H1 (cell line): ENCODE results near the gene MYOM3. TPM values are rescaled to one million over a fixed set of nuclear protein-coding genes. Genes with fewer than 3 reads are reported as not detected.

Source experiments
- CTCF ChIA-PET: fragments of 300-600 bp; sonication (Branson Sonifier 250); formaldehyde crosslinking; loops from one replicate; lab custom pipeline; 2021; ENCODE audit not compliant: partially characterized antibody; lab: Charles Lee
- POLR2A ChIA-PET: fragments of 300-600 bp; sonication (Branson Sonifier 250); formaldehyde crosslinking; loops from one replicate; lab custom pipeline; 2021; ENCODE audit warnings: inconsistent platforms; ENCODE audit not compliant: partially characterized antibody; lab: Charles Lee
- DNase-seq, 2 experiments: peaks; one replicate each; pipeline versions ENCODE4 v3.0.0 to v3.0.0-alpha.2; 2010 to 2022; ENCODE audit warnings: low spot score in 2 of 2, low read depth in 1 of 2, mixed read lengths in 1 of 2
- FAIRE-seq: peaks from 2 replicates; lab custom pipeline; 2011; peaks lifted over from hg19 to GRCh38; lab: Jason Lieb, UNC
- H2AFZ ChIP-seq: 2 replicates; pipeline ENCODE4 v1.8.1; 2012; ENCODE audit warnings: low read length, inconsistent platforms
- H2AK5ac ChIP-seq: 2 replicates; pipeline ENCODE4 v1.6.1; 2013; ENCODE audit warnings: low read depth, low read length
- H2BK120ac ChIP-seq: replicated peaks from 2 replicates; pipeline ENCODE3; 2013; ENCODE audit warnings: low read depth, low read length, inconsistent platforms
- H2BK12ac ChIP-seq: 2 replicates; pipeline ENCODE4 v1.6.1; 2013; ENCODE audit warnings: low read depth, low read length
- H2BK15ac ChIP-seq: 2 replicates; pipeline ENCODE4 v1.6.1; 2013; ENCODE audit warnings: low read length
- H2BK20ac ChIP-seq: 2 replicates; pipeline ENCODE4 v1.6.1; 2013; ENCODE audit warnings: low read length
- H2BK5ac ChIP-seq: 2 replicates; pipeline ENCODE4 v1.6.1; 2013; ENCODE audit warnings: low read depth, low read length
- H3K14ac ChIP-seq: 2 replicates; pipeline ENCODE4 v1.6.1; 2013; ENCODE audit warnings: inconsistent platforms; ENCODE audit not compliant: insufficient read length
- H3K18ac ChIP-seq: 2 replicates; pipeline ENCODE4 v1.6.1; 2013; ENCODE audit warnings: low read length; ENCODE audit errors: extremely low read depth
- H3K23ac ChIP-seq: 2 replicates; pipeline ENCODE4 v1.6.1; 2013; ENCODE audit warnings: inconsistent platforms; ENCODE audit not compliant: insufficient read length
- H3K23me2 ChIP-seq: 2 replicates; pipeline ENCODE4 v1.6.1; 2013; ENCODE audit warnings: low read depth, low read length
- H3K27ac ChIP-seq: 2 replicates; pipeline ENCODE4 v1.6.1; 2011; ENCODE audit warnings: low read depth, low read length, inconsistent platforms
- H3K27me3 ChIP-seq, 4 experiments: replicated peaks in 1 of 4; 1 replicate in 1 of 4; 2 replicates in 3 of 4; pipeline versions ENCODE4 v1.6.1 to v1.8.1; 2011 to 2013; ENCODE audit warnings: low read length in 3 of 4, mild to moderate bottlenecking in 3 of 4, inconsistent platforms in 2 of 4, mixed read lengths in 2 of 4, moderate library complexity in 1 of 4; ENCODE audit not compliant: control insufficient read depth in 3 of 4, insufficient read depth in 3 of 4; ENCODE audit errors: extremely low read depth in 1 of 4
- H3K36me3 ChIP-seq, 4 experiments: 2 replicates each; pipeline versions ENCODE4 v1.6.1 to v1.8.1; 2011 to 2013; ENCODE audit warnings: mild to moderate bottlenecking in 4 of 4, low read length in 3 of 4, moderate library complexity in 2 of 4, control low read depth in 1 of 4, inconsistent platforms in 1 of 4; ENCODE audit not compliant: insufficient read depth in 4 of 4, control insufficient read depth in 2 of 4
- H3K4ac ChIP-seq: replicated peaks from 2 replicates; pipeline ENCODE3; 2013; ENCODE audit warnings: low read length, low read depth, mixed read lengths, inconsistent platforms; ENCODE audit not compliant: insufficient read length
- H3K4me1 ChIP-seq, 4 experiments: replicated peaks in 1 of 4; 1 replicate in 1 of 4; 2 replicates in 3 of 4; pipeline versions ENCODE4 v1.6.1 to v1.8.1; 2011 to 2013; ENCODE audit warnings: low read length in 3 of 4, inconsistent platforms in 2 of 4, mixed read lengths in 1 of 4; ENCODE audit not compliant: insufficient read depth in 4 of 4, control insufficient read depth in 3 of 4
- H3K4me2 ChIP-seq, 2 experiments: 2 replicates each; pipeline versions ENCODE4 v1.6.1 to v1.8.1; 2011 to 2013; ENCODE audit warnings: low read depth in 2 of 2, low read length in 2 of 2, control low read depth in 1 of 2, inconsistent platforms in 1 of 2, mild to moderate bottlenecking in 1 of 2; ENCODE audit not compliant: insufficient read depth in 1 of 2
- H3K4me3 ChIP-seq, 4 experiments: fragments of 200-600, 300-600 bp in 1 of 4; sonication (generic), shearing (Covaris generic), sonication (Bioruptor Twin) in 1 of 4; 2 replicates each; pipeline versions ENCODE4 v1.5.1 to v1.8.1; 2011 to 2016; ENCODE audit warnings: low read length in 4 of 4, low read depth in 3 of 4, control low read depth in 2 of 4, inconsistent platforms in 2 of 4, mild to moderate bottlenecking in 2 of 4, mixed read lengths in 1 of 4, moderate library complexity in 1 of 4; ENCODE audit not compliant: insufficient read depth in 2 of 4; ENCODE audit errors: extremely low read depth in 1 of 4
- H3K56ac ChIP-seq: replicated peaks from 2 replicates; pipeline ENCODE3; 2013; ENCODE audit warnings: low read depth, mild to moderate bottlenecking, mixed read lengths, low read length, inconsistent platforms; ENCODE audit not compliant: insufficient read length
- H3K79me1 ChIP-seq: 2 replicates; pipeline ENCODE4 v1.6.1; 2013; ENCODE audit warnings: low read depth, low read length, control low read depth
- H3K79me2 ChIP-seq, 2 experiments: 2 replicates each; pipeline versions ENCODE4 v1.6.1 to v1.8.1; 2012 to 2013; ENCODE audit warnings: low read length in 2 of 2, mild to moderate bottlenecking in 2 of 2, inconsistent platforms in 1 of 2; ENCODE audit not compliant: insufficient read depth in 2 of 2, control insufficient read depth in 1 of 2
- H3K9ac ChIP-seq, 4 experiments: replicated peaks in 1 of 4; 1 replicate in 1 of 4; 2 replicates in 3 of 4; pipeline versions ENCODE4 v1.6.1 to v1.8.1; 2011 to 2013; ENCODE audit warnings: low read depth in 3 of 4, low read length in 3 of 4, control low read depth in 2 of 4, mild to moderate bottlenecking in 2 of 4, moderate library complexity in 2 of 4, inconsistent platforms in 1 of 4; ENCODE audit errors: extremely low read depth in 1 of 4
- H3K9me3 ChIP-seq, 2 experiments: 2 replicates each; pipeline versions ENCODE4 v1.6.1 to v1.8.1; 2012 to 2013; ENCODE audit warnings: mild to moderate bottlenecking in 2 of 2, moderate library complexity in 2 of 2, control low read depth in 1 of 2, inconsistent platforms in 1 of 2, low read depth in 1 of 2, low read length in 1 of 2, mixed read lengths in 1 of 2; ENCODE audit not compliant: insufficient read depth in 2 of 2
- H4K20me1 ChIP-seq, 2 experiments: replicated peaks in 1 of 2; 2 replicates each; pipeline versions ENCODE3 to v1.8.1; 2011 to 2013; ENCODE audit warnings: inconsistent platforms in 2 of 2, low read length in 2 of 2, mild to moderate bottlenecking in 1 of 2; ENCODE audit not compliant: insufficient read depth in 2 of 2, control insufficient read depth in 1 of 2
- H4K5ac ChIP-seq: 2 replicates; pipeline ENCODE4 v1.6.1; 2013; ENCODE audit warnings: low read length, low read depth, mixed read lengths, inconsistent platforms; ENCODE audit not compliant: insufficient read length
- H4K8ac ChIP-seq: 2 replicates; pipeline ENCODE4 v1.8.0; 2013; ENCODE audit warnings: mild to moderate bottlenecking, moderate library complexity, low read length, inconsistent platforms; ENCODE audit not compliant: insufficient read depth; ENCODE audit errors: extremely low read depth
- H4K91ac ChIP-seq: replicated peaks from 2 replicates; pipeline ENCODE3; 2013; ENCODE audit warnings: low read length, mixed read lengths, inconsistent platforms; ENCODE audit not compliant: insufficient read length
- CHD2 ChIP-seq: IDR thresholded peaks from 2 replicates; pipeline ENCODE4 v1.6.1; 2012; ENCODE audit warnings: low read length, improper control_type of control experiment
- WGBS, 2 experiments: shearing (Covaris generic) in 1 of 2; methylation state at CpG; one replicate each; pipeline versions ENCODE4 v1.1.6 to v1.1.7; 2013 to 2015; ENCODE audit warnings: low lambda C conversion rate in 2 of 2, mixed read lengths in 2 of 2, inconsistent platforms in 1 of 2, low coverage in 1 of 2, missing lambda C conversion rate in 1 of 2; ENCODE audit not compliant: insufficient replicate concordance in 2 of 2, insufficient coverage in 1 of 2, insufficient read length in 1 of 2; ENCODE audit errors: extremely low coverage in 1 of 2, missing lambda C conversion rate in 1 of 2; 5-methylcytosine and 5-hydroxymethylcytosine counted together
- polyA plus RNA-seq, 7 experiments: library from polyadenylated mRNA; depleted of rRNA in 3 of 7; stranded (reverse) in 5 of 7; unstranded in 2 of 7; fragments of >200 nt in 5 of 7; fragments of 200-250 nt in 2 of 7; gene quantifications; 1 replicate in 5 of 7; 2 replicates in 1 of 7; 4 replicates in 1 of 7; pipeline versions ENCODE4 v1.2.1 to v1.2.3, GENCODE V29; 2011 to 2013; ENCODE audit warnings: missing spikeins in 2 of 7, mixed read lengths in 2 of 7
- total RNA-seq: library from RNA; stranded (reverse); fragmentation: NEBNext Ultra II Directional; extraction: Animal tissue kit (Norgen Biotek cat#: 25700); gene quantifications from 2 replicates; pipeline ENCODE4 v1.2.1, GENCODE V29; 2021

Gene MYOM3
- total and polyA plus RNA-seq, 2 of the 8 experiments (the other 6 are each of a cell fraction or from before 2014, with no cell fraction given) = 0.08 to 0.09 TPM

DNA sequence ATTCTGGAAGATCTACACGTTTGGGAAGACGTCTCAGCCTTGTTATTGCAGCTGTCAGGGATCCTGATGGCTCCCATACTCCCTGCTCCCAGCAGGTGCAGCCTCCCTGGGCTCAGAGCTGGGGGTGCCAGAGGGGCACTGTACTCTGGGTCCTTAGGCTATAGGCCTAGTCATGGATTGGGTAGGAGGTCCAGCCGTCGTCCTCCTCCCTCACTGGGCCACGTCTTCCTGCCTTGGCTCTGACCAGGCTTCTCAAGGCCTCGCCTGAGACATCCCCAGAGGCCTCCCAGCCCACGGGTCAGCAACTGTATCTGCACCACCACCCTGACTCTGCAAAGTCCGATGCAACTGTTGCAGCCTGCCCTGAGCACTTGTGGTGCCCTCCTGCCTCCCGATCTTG is 18.2 kb downstream of the MYOM3 start:
- Histone ChIP-seq H3K4ac (no peak overlapping the region), H3K27me3 (no peaks in the 10 kb centered on the region), H3K4me3 (no peak overlapping the region), H3K14ac (no peak overlapping the region), H3K4me1 (peaks cover 0 to 6% (median 2%) of the 10 kb centered on the region in 4 experiments; a peak in 3 of 7 replicates), H3K36me3 (no peaks in the 10 kb centered on the region), H3K79me1 (no peaks in the 10 kb centered on the region), H3K27ac (no peak overlapping the region), H3K23me2 (no peaks in the 10 kb centered on the region), H4K20me1 (no peaks in the 10 kb centered on the region), H4K91ac (no peak overlapping the region), H2BK5ac (no peak overlapping the region), H4K5ac (no peak overlapping the region), H2BK120ac (no peak overlapping the region), H2BK20ac (no peak overlapping the region), H3K56ac (no peak overlapping the region), H2AK5ac (no peak overlapping the region), H2AFZ (no peak overlapping the region), H3K18ac (no peak overlapping the region), H3K23ac (no peak overlapping the region), H4K8ac (no peak overlapping the region), H3K4me2 (no peak overlapping the region), H2BK12ac (no peak overlapping the region), H3K79me2 (no peaks in the 10 kb centered on the region), H2BK15ac (no peak overlapping the region), H3K9me3 (no peaks in the 10 kb centered on the region), H3K9ac (no peak overlapping the region)
- POLR2A ChIA-PET = interaction anchor here (1.2 kb wide), 2 partner anchors 57 to 58 kb away, joined by 3 to 4 read pairs; no protein-coding TSS in a partner anchor
- CTCF ChIA-PET = interaction anchor here (0.7 to 5.0 kb wide), 8 partner anchors 8 to 109 kb away, joined by 3 to 35 read pairs (median 3); partner anchors contain the start of gene MYOM3
- FAIRE-seq (no peak), DNase-seq (no peak)
- WGBS, 2 experiments = 86% methylated on average over 7 of the region's 9 CpGs; no CpG with 5 or more reads in 1 of the 2 experiments
- no peak for TF ChIP-seq CHD2
